A549 (cell line): ENCODE results near the gene BIRC7. TPM values are rescaled to one million over a fixed set of nuclear protein-coding genes. Genes with fewer than 3 reads are reported as not detected.
"Not testable (repeated sequence)": the region's sequence is repeated elsewhere in the genome, so short reads cannot be mapped to it uniquely, and the experiment has no call there.

Source experiments
- ATAC-seq, 2 experiments: fragments of 200-7000 bp in 1 of 2; fragments of >200 bp in 1 of 2; cut with Nextera tagmentation in 1 of 2; cut with Tn5 transposase in 1 of 2; 3 replicates each; pipeline versions ENCODE4 v1.8.0 to v1.9.1; 2018 to 2020; ENCODE audit warnings: mild to moderate bottlenecking in 1 of 2, moderate library complexity in 1 of 2
- CTCF ChIA-PET: fragments of 300-600 bp; sonication (Branson Sonifier 250); formaldehyde crosslinking; extraction: SDS; loops from one replicate; lab custom pipeline; 2021; ENCODE audit warnings: antibody characterized with exemption, inconsistent platforms; lab: Yijun Ruan, JAX
- POLR2A ChIA-PET: fragments of 350-600 bp; formaldehyde crosslinking; extraction: SDS; loops from one replicate; lab custom pipeline; 2021; ENCODE audit warnings: antibody characterized with exemption, inconsistent platforms; lab: Yijun Ruan, JAX
- DNase-seq, 2 experiments: peaks; one replicate each; pipeline versions ENCODE4 v3.0.0 to v3.0.0-alpha.2; 2011 to 2016; ENCODE audit warnings: low read depth in 1 of 2, low spot score in 1 of 2
- FAIRE-seq: peaks from 2 replicates; lab custom pipeline; 2011; peaks lifted over from hg19 to GRCh38; lab: Jason Lieb, UNC
- H3K27ac ChIP-seq, 2 experiments: fragments of >200 bp; sonication (Bioruptor Twin); formaldehyde crosslinking; 3 replicates each; pipeline ENCODE4 v1.5.1; 2016 to 2017
- H3K4me1 ChIP-seq: fragments of >200 bp; sonication (Bioruptor Twin); formaldehyde crosslinking; 3 replicates; pipeline ENCODE4 v1.6.1; 2016
- H3K4me2 ChIP-seq: fragments of >200 bp; sonication (Bioruptor Twin); formaldehyde crosslinking; 3 replicates; pipeline ENCODE4 v1.6.1; 2016
- H3K4me3 ChIP-seq: fragments of >200 bp; sonication (Bioruptor Twin); formaldehyde crosslinking; 3 replicates; pipeline ENCODE4 v1.5.1; 2016
- H3K9me3 ChIP-seq: fragments of >200 bp; sonication (Bioruptor Twin); formaldehyde crosslinking; 3 replicates; pipeline ENCODE4 v1.6.1; 2016
- CBX8 ChIP-seq: fragments of 200-600 bp; sonication (generic); IDR thresholded peaks from 2 replicates; pipeline ENCODE4 v1.6.1; 2016
- EHMT2 ChIP-seq: fragments of 200-600 bp; sonication (generic); IDR thresholded peaks from 2 replicates; pipeline ENCODE4 v1.6.1; 2016; ENCODE audit warnings: antibody characterized with exemption, low read depth, mild to moderate bottlenecking, moderate library complexity
- ESRRA ChIP-seq: fragments of 150-350 bp; IDR thresholded peaks from 2 replicates; pipeline ENCODE4 v1.6.1; 2014; ENCODE audit warnings: mild to moderate bottlenecking, low read length, borderline replicate concordance
- HEYL ChIP-seq: fragments of 250-450 bp; sonication (Bioruptor Pico); IDR thresholded peaks from 2 replicates; pipeline ENCODE4 v1.8.0; 2021; ENCODE audit warnings: mild to moderate bottlenecking, moderate library complexity
- JUNB ChIP-seq: fragments of >200 bp; sonication (Bioruptor Twin); formaldehyde crosslinking; IDR thresholded peaks from 2 replicates; pipeline ENCODE4 v1.6.1; 2016
- MAFK ChIP-seq: fragments of 450-650 bp; IDR thresholded peaks from 2 replicates; pipeline ENCODE4 v1.6.1; 2014; ENCODE audit not compliant: partially characterized antibody
- NPAS2 ChIP-seq: fragments of 250-450 bp; sonication (Bioruptor Pico); IDR thresholded peaks from 2 replicates; pipeline ENCODE4 v1.8.0; 2022; ENCODE audit warnings: mild to moderate bottlenecking, moderate library complexity, borderline replicate concordance
- RAD21 ChIP-seq, 2 experiments: fragments of >200 bp in 1 of 2; sonication (Bioruptor Twin) in 1 of 2; formaldehyde crosslinking in 1 of 2; IDR thresholded peaks in 1 of 2; conservative IDR thresholded peaks in 1 of 2; 2 replicates in 1 of 2; 3 replicates in 1 of 2; pipeline ENCODE4 v1.6.1; 2012 to 2018; ENCODE audit warnings: inconsistent platforms in 1 of 2
- RARB ChIP-seq: fragments of 250-450 bp; sonication (Bioruptor Pico); IDR thresholded peaks from 2 replicates; pipeline ENCODE4 v1.8.0; 2021; ENCODE audit warnings: mild to moderate bottlenecking, moderate library complexity
- SMC3 ChIP-seq: fragments of >200 bp; sonication (Bioruptor Twin); formaldehyde crosslinking; IDR thresholded peaks from 3 replicates; pipeline ENCODE4 v1.6.1; 2018; ENCODE audit warnings: inconsistent platforms
- WGBS: methylation state at CpG from one replicate; pipeline ENCODE4 v1.1.6; 2017; ENCODE audit errors: missing lambda C conversion rate; 5-methylcytosine and 5-hydroxymethylcytosine counted together
- polyA plus RNA-seq, 4 experiments: library from polyadenylated mRNA; depleted of rRNA in 3 of 4; stranded (reverse); fragments of >200 nt; fragmentation: RNase III in 1 of 4; extraction: RNeasy Plus Mini Kit Qiagen cat#74134 plus additional on column Dnase treatment in 1 of 4; gene quantifications; 2 replicates in 3 of 4; 3 replicates in 1 of 4; pipeline ENCODE4 v1.2.3, GENCODE V29; 2011 to 2017
- TF ChIP-seq, protein P1 (sequence below): fragments of 150-350 bp; IDR thresholded peaks from 2 replicates; pipeline ENCODE4 v1.6.1; 2014; ENCODE audit warnings: low read depth, mild to moderate bottlenecking, low read length
- TF ChIP-seq, protein P2 (sequence below): fragments of >200 bp; sonication (Bioruptor Twin); formaldehyde crosslinking; IDR thresholded peaks from 2 replicates; pipeline ENCODE4 v1.6.1; 2016
- TF ChIP-seq, protein P3 (sequence below): fragments of 250-450 bp; sonication (Bioruptor Pico); IDR thresholded peaks from 2 replicates; pipeline ENCODE4 v1.5.0; 2020; ENCODE audit warnings: low read depth, mild to moderate bottlenecking, moderate library complexity
- TF ChIP-seq, protein P4 (sequence below): fragments of >200 bp; sonication (Bioruptor Twin); formaldehyde crosslinking; IDR thresholded peaks from 3 replicates; pipeline ENCODE4 v1.5.1; 2016
- TF ChIP-seq, protein P5 (sequence below): fragments of 250-450 bp; sonication (Bioruptor Pico); IDR thresholded peaks from 2 replicates; pipeline ENCODE4 v1.5.0; 2021; ENCODE audit warnings: mild to moderate bottlenecking, moderate library complexity, borderline replicate concordance
- TF ChIP-seq, protein P6 (sequence below): fragments of >200 bp; sonication (Bioruptor Twin); formaldehyde crosslinking; IDR thresholded peaks from 3 replicates; pipeline ENCODE4 v1.6.1; 2016

BIRC7 gene
- polyA plus RNA-seq, 2 of the 4 experiments (the other 2 are of a cell fraction) = 0.63 to 4.9 TPM

DNA sequence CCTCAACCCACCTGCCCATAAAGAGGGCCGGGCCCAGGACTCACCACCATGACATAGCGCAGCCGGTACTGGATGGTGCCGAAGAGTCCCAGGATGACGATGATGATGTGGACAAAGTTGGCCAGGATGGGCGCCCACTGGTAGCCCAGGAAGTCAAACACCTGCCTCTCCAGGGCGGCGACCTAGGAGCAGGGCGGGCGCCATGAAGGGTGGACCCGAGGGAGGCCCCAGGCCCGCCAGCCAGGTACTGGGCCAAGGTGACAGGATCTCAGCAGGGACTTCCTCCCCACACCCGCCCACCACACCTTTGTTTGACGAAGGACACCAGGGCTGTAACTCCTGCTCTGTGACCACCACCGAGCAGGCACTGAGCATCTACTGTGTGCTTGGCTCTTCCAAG is 14.2 kb downstream of the BIRC7 start (continued):
- TF ChIP-seq RARB (CRISPR knock-in tag) (no peak), JUNB (no peak), CBX8 (no peak), NPAS2 (CRISPR knock-in tag) (no peak), EHMT2 (no peak)
- TF ChIP-seq, protein P1, sequence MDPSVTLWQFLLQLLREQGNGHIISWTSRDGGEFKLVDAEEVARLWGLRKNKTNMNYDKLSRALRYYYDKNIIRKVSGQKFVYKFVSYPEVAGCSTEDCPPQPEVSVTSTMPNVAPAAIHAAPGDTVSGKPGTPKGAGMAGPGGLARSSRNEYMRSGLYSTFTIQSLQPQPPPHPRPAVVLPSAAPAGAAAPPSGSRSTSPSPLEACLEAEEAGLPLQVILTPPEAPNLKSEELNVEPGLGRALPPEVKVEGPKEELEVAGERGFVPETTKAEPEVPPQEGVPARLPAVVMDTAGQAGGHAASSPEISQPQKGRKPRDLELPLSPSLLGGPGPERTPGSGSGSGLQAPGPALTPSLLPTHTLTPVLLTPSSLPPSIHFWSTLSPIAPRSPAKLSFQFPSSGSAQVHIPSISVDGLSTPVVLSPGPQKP = no peak
- TF ChIP-seq, protein P2, sequence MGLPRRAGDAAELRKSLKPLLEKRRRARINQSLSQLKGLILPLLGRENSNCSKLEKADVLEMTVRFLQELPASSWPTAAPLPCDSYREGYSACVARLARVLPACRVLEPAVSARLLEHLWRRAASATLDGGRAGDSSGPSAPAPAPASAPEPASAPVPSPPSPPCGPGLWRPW = no peak
- TF ChIP-seq, protein P3, sequence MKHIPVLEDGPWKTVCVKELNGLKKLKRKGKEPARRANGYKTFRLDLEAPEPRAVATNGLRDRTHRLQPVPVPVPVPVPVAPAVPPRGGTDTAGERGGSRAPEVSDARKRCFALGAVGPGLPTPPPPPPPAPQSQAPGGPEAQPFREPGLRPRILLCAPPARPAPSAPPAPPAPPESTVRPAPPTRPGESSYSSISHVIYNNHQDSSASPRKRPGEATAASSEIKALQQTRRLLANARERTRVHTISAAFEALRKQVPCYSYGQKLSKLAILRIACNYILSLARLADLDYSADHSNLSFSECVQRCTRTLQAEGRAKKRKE (CRISPR knock-in tag) = no peak
- TF ChIP-seq, all 56 proteins: peak for 0

DNA sequence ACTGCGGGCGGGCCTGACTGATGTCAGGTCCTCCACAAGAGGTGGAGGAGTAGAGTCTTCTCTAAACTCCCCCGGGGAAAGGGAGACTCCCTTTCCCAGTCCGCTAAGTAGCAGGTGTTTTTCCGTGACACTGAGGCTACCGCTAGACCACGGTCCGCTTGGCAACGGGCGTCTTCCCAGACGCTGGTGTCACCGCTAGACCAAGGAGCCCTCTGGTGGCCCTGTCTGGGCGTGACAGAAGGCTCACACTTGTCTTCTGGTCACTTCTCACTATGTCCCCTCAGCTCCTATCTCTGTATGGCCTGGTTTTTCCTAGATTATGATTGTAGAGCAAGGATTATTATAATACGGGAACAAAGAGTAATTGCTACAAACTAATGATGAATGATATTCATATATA is 15.6 kb downstream of the BIRC7 start:
- Histone ChIP-seq H3K27ac (peak overlapping the region; percentile 33 to 94; a peak in 4 of 6 replicates), H3K4me1 (peaks cover 59% of the 10 kb centered on the region)
- CTCF ChIA-PET = interaction anchor here (1.1 to 6.9 kb wide), 7 partner anchors 9 to 76 kb away, joined by 4 to 154 read pairs (median 5); partner anchors contain the start of gene BIRC7
- FAIRE-seq, H3K4me2 ChIP-seq, H3K4me3 ChIP-seq, H3K9me3 ChIP-seq, POLR2A ChIA-PET, ATAC-seq: not testable (repeated sequence)
- TF ChIP-seq RAD21 (conservative IDR thresholded peaks at IDR 0.05 in 1 of 2, IDR thresholded peaks at IDR 0.05 in 1 of 2) (peak; percentile 54 to 58), SMC3 (peak; percentile 70)
- TF ChIP-seq, protein P4, sequence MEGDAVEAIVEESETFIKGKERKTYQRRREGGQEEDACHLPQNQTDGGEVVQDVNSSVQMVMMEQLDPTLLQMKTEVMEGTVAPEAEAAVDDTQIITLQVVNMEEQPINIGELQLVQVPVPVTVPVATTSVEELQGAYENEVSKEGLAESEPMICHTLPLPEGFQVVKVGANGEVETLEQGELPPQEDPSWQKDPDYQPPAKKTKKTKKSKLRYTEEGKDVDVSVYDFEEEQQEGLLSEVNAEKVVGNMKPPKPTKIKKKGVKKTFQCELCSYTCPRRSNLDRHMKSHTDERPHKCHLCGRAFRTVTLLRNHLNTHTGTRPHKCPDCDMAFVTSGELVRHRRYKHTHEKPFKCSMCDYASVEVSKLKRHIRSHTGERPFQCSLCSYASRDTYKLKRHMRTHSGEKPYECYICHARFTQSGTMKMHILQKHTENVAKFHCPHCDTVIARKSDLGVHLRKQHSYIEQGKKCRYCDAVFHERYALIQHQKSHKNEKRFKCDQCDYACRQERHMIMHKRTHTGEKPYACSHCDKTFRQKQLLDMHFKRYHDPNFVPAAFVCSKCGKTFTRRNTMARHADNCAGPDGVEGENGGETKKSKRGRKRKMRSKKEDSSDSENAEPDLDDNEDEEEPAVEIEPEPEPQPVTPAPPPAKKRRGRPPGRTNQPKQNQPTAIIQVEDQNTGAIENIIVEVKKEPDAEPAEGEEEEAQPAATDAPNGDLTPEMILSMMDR = peak; percentile 42
- WGBS = 27% methylated on average over 14 of the region's 14 CpGs
- DNase-seq = peak in 1 of 2 experiments; percentile 51

DNA sequence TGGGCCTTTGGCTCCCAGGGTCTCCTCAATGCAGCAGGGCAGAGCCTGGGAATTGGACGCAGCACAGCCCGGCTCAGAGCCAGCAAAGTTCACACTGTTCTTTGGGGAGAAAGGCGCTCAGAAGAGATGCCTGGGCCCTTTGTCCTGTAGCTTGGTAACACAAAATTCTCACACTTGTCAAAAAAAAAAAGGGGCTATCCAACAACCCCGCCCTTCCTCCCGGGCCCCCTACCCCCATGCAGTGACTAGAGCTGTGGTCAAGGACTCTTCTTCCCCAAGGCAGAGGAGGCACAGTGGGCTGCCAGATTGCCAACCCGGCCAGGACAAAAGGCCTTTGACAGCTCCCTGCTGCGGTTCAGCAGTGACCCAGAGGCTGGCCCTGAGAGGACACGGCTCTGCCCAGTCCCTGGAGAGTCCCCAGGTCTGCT is 16.6 kb downstream of the BIRC7 start:
- CTCF ChIA-PET = interaction anchor here (1.1 to 6.9 kb wide), 9 partner anchors 8 to 77 kb away, joined by 3 to 154 read pairs (median 5); partner anchors contain the start of gene BIRC7
- Histone ChIP-seq H3K9me3 (no peaks in the 10 kb centered on the region), H3K4me3 (no peak overlapping the region), H3K4me2 (no peak overlapping the region), H3K27ac (peak overlapping the region; percentile 33 to 94; a peak in 5 of 6 replicates), H3K4me1 (peaks cover 59% of the 10 kb centered on the region)
- DNase-seq (no peak), FAIRE-seq (no peak), ATAC-seq (no peak)
- TF ChIP-seq, protein P5, sequence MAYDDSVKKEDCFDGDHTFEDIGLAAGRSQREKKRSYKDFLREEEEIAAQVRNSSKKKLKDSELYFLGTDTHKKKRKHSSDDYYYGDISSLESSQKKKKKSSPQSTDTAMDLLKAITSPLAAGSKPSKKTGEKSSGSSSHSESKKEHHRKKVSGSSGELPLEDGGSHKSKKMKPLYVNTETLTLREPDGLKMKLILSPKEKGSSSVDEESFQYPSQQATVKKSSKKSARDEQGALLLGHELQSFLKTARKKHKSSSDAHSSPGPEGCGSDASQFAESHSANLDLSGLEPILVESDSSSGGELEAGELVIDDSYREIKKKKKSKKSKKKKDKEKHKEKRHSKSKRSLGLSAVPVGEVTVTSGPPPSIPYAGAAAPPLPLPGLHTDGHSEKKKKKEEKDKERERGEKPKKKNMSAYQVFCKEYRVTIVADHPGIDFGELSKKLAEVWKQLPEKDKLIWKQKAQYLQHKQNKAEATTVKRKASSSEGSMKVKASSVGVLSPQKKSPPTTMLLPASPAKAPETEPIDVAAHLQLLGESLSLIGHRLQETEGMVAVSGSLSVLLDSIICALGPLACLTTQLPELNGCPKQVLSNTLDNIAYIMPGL (CRISPR knock-in tag) = no peak
- TF ChIP-seq, protein P6, sequence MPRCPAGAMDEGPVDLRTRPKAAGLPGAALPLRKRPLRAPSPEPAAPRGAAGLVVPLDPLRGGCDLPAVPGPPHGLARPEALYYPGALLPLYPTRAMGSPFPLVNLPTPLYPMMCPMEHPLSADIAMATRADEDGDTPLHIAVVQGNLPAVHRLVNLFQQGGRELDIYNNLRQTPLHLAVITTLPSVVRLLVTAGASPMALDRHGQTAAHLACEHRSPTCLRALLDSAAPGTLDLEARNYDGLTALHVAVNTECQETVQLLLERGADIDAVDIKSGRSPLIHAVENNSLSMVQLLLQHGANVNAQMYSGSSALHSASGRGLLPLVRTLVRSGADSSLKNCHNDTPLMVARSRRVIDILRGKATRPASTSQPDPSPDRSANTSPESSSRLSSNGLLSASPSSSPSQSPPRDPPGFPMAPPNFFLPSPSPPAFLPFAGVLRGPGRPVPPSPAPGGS = no peak
- TF ChIP-seq, protein P3 (CRISPR knock-in tag) = no peak
- TF ChIP-seq HEYL (no peak), ESRRA (no peak), MAFK (no peak)
- 75% methylated on average over 7 of the region's 8 CpGs for WGBS
- POLR2A ChIA-PET = interaction anchor here (1.1 kb wide), 1 partner anchor 28 kb away, joined by 5 read pairs; no protein-coding TSS in a partner anchor
